GM23338 (cell line): ENCODE data around the gene EXOC2.

Experiments used
- EZH2phosphoT487 ChIP-seq: fragments of 200-600 bp; sonication (generic); IDR thresholded peaks from one replicate; pipeline ENCODE4 v1.8.1; 2018; ENCODE audit warnings: antibody characterized with exemption; ENCODE audit not compliant: unreplicated experiment
- TF ChIP-seq, protein P1 (sequence below), 2 experiments: fragments of 200-600 bp in 1 of 2; sonication (generic) in 1 of 2; conservative IDR thresholded peaks; 2 replicates each; pipeline versions ENCODE4 v1.5.1 to v1.6.1; 2016 to 2017; ENCODE audit warnings: antibody characterized with exemption in 2 of 2, low read depth in 2 of 2, mild to moderate bottlenecking in 2 of 2, moderate library complexity in 1 of 2

DNA sequence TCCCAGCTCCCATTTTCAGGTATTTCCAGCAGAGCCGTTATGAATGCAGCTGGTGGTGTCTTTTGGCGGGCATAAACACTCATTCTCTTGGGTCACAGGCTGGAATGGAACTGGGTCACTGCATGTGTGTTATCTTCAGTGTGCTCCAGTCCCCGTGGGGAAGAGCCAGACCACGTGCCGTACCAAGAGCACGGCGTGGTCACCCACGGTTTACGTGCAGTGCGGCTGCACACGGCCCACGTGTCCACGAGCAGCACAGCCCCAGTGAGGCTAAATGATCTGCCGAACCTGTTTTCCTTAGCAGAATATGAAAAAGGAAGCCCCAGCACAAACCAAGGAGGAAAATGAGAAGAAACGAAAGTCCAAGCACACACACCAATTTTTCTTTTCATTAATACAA lies 179.9 kb downstream of the EXOC2 start:
- no peak for TF ChIP-seq EZH2phosphoT487
- TF ChIP-seq, protein P1, sequence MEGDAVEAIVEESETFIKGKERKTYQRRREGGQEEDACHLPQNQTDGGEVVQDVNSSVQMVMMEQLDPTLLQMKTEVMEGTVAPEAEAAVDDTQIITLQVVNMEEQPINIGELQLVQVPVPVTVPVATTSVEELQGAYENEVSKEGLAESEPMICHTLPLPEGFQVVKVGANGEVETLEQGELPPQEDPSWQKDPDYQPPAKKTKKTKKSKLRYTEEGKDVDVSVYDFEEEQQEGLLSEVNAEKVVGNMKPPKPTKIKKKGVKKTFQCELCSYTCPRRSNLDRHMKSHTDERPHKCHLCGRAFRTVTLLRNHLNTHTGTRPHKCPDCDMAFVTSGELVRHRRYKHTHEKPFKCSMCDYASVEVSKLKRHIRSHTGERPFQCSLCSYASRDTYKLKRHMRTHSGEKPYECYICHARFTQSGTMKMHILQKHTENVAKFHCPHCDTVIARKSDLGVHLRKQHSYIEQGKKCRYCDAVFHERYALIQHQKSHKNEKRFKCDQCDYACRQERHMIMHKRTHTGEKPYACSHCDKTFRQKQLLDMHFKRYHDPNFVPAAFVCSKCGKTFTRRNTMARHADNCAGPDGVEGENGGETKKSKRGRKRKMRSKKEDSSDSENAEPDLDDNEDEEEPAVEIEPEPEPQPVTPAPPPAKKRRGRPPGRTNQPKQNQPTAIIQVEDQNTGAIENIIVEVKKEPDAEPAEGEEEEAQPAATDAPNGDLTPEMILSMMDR (conservative IDR thresholded peaks at IDR 0.05; ENCODE audit: low read depth in 2 of 2) = no peak
